ENCODE data around the gene OARD1.
"Not testable (repeated sequence)": the region's sequence is repeated elsewhere in the genome, so short reads cannot be mapped to it uniquely, and the experiment has no call there.

DNA sequence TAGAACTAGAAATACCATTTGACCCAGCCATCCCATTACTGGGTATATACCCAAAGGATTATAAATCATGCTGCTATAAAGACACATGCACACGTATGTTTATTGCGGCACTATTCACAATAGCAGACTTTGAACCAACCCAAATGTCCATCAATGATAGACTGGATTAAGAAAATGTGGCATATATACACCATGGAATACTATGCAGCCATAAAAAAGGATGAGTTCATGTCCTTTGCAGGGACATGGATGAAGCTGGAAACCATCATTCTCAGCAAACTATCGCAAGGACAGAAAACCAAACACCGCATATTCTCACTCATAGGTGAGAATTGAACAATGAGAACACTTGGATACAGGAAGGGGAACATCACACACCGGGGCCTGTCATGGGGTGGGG, 56.3 kb downstream of the OARD1 start:
- TF ChIP-seq, protein P1, sequence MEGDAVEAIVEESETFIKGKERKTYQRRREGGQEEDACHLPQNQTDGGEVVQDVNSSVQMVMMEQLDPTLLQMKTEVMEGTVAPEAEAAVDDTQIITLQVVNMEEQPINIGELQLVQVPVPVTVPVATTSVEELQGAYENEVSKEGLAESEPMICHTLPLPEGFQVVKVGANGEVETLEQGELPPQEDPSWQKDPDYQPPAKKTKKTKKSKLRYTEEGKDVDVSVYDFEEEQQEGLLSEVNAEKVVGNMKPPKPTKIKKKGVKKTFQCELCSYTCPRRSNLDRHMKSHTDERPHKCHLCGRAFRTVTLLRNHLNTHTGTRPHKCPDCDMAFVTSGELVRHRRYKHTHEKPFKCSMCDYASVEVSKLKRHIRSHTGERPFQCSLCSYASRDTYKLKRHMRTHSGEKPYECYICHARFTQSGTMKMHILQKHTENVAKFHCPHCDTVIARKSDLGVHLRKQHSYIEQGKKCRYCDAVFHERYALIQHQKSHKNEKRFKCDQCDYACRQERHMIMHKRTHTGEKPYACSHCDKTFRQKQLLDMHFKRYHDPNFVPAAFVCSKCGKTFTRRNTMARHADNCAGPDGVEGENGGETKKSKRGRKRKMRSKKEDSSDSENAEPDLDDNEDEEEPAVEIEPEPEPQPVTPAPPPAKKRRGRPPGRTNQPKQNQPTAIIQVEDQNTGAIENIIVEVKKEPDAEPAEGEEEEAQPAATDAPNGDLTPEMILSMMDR (IDR thresholded peaks at IDR 0.05), result not testable (repeated sequence)
- not testable (repeated sequence) for TF ChIP-seq POLR2A (IDR thresholded peaks at IDR 0.05)
